ENCODE measurements around the gene AXDND1. TPM values are rescaled to one million over a fixed set of nuclear protein-coding genes. Genes with fewer than 3 reads are reported as not detected.

AXDND1 gene
- total RNA-seq, 1 experiment from 2014 or later = 0.48 TPM

DNA sequence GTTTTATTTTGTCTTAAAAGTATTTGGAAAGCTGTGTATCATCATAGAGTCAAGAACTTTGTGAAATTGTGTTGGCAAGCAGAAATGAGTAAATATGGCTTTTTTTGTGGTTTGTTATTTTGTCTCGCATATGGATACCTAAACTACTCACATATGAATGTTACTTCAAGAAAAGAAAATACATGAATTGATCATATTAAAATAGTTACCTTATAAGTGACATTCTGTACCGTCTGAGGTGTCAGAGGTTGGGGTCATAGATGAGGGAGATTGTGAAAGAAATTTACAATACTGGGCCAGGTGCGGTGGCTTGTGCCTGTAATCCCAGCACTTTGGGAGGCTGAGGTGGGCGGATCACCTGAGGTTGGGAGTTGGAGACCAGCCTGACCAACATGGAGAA lies 31.3 kb upstream of the AXDND1 start:
- Histone ChIP-seq H4K8ac (replicated peaks; ENCODE audit: insufficient read length, low read depth, low read length) (no peak overlapping the region), H3K18ac (ENCODE audit: insufficient read length, low read depth, low read length) (no peak overlapping the region), H3K56ac (ENCODE audit: insufficient read length, low read depth, low read length) (no peak overlapping the region), H2AFZ (ENCODE audit: low read length) (no peak overlapping the region), H3K14ac (ENCODE audit: insufficient read depth, low read length) (no peak overlapping the region), H2BK20ac (ENCODE audit: low read depth, low read length, poor library complexity, severe bottlenecking) (no peak overlapping the region), H2BK15ac (ENCODE audit: low read depth, low read length) (no peak overlapping the region), H2AK5ac (ENCODE audit: insufficient read length, low read length) (no peak overlapping the region), H3K4ac (ENCODE audit: low read depth, low read length) (no peak overlapping the region), H3K4me2 (ENCODE audit: insufficient read depth, insufficient read length, low read length) (no peak overlapping the region), H3K4me1 (ENCODE audit: insufficient read depth, low read length) (no peaks in the 10 kb centered on the region), H4K20me1 (ENCODE audit: control insufficient read depth, insufficient read depth, insufficient read length) (no peaks in the 10 kb centered on the region), H3K79me1 (ENCODE audit: insufficient read depth, low read depth, low read length, poor library complexity, severe bottlenecking) (no peaks in the 10 kb centered on the region), H3K27me3 (ENCODE audit: insufficient read depth, low read length) (no peaks in the 10 kb centered on the region), H3T11ph (ENCODE audit: low read length) (no peak overlapping the region), H4K91ac (ENCODE audit: insufficient read length, low read depth, low read length) (no peak overlapping the region), H3K9ac (ENCODE audit: extremely low read depth, insufficient read length, low read length) (no peak overlapping the region), H2BK12ac (ENCODE audit: insufficient read length, low read depth, low read length) (no peak overlapping the region), H2BK5ac (ENCODE audit: insufficient read length, low read length) (no peak overlapping the region), H3K23me2 (ENCODE audit: insufficient read length, low read depth, low read length, poor library complexity, severe bottlenecking) (no peaks in the 10 kb centered on the region), H2BK120ac (ENCODE audit: low read depth, low read length, poor library complexity, severe bottlenecking) (no peak overlapping the region), H4K5ac (ENCODE audit: insufficient read length, low read depth, low read length) (no peak overlapping the region), H3K79me2 (ENCODE audit: insufficient read depth, low read length) (no peaks in the 10 kb centered on the region), H3K9me3 (ENCODE audit: control insufficient read depth, low read depth, low read length) (no peaks in the 10 kb centered on the region), H3K27ac (ENCODE audit: insufficient read length, low read depth, low read length) (no peak overlapping the region), H3K23ac (ENCODE audit: insufficient read length, low read depth, low read length) (no peak overlapping the region)
- TF ChIP-seq, protein P1, sequence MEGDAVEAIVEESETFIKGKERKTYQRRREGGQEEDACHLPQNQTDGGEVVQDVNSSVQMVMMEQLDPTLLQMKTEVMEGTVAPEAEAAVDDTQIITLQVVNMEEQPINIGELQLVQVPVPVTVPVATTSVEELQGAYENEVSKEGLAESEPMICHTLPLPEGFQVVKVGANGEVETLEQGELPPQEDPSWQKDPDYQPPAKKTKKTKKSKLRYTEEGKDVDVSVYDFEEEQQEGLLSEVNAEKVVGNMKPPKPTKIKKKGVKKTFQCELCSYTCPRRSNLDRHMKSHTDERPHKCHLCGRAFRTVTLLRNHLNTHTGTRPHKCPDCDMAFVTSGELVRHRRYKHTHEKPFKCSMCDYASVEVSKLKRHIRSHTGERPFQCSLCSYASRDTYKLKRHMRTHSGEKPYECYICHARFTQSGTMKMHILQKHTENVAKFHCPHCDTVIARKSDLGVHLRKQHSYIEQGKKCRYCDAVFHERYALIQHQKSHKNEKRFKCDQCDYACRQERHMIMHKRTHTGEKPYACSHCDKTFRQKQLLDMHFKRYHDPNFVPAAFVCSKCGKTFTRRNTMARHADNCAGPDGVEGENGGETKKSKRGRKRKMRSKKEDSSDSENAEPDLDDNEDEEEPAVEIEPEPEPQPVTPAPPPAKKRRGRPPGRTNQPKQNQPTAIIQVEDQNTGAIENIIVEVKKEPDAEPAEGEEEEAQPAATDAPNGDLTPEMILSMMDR (conservative IDR thresholded peaks at IDR 0.05) = no peak
- DNase-seq = no peak
- no peaks in the 10 kb centered on the region for H3K27me3 Mint-ChIP-seq (ENCODE audit: low read depth)
- peaks cover 9 to 11% of the 10 kb centered on the region in 2 experiments for H3K4me1 Mint-ChIP-seq
- H3K4me3 Mint-ChIP-seq = no peak overlapping the region
- WGBS (ENCODE audit: extremely low coverage, insufficient read length, low lambda C conversion rate) = no CpG with 5 or more reads among the region's 4 CpGs
- H3K9me3 Mint-ChIP-seq = peaks cover 4 to 6% of the 10 kb centered on the region in 2 experiments; a peak in 3 of 5 replicates
- peaks cover 0 to 7% (median 6%) of the 10 kb centered on the region in 3 experiments; a peak in 5 of 7 replicates for H3K36me3 Mint-ChIP-seq (ENCODE audit: insufficient read depth in 1 of 3, low read depth in 3 of 3)
- no peak overlapping the region for H3K27ac Mint-ChIP-seq
